ENCODE results near the gene BRCA1.
"Not testable (repeated sequence)": the region's sequence is repeated elsewhere in the genome, so short reads cannot be mapped to it uniquely, and the experiment has no call there.

BRCA1 gene

GRCh38 chr17:43133439-43133838 lies 8.3 kb upstream of the BRCA1 start:
- not testable (repeated sequence) for DNase-seq

GRCh38 chr17:43132117-43132516 lies 7.0 kb upstream of the BRCA1 start:
- DNase-seq, result no peak

GRCh38 chr17:43129671-43130010 lies 4.5 kb upstream of the BRCA1 start:
- no peak for DNase-seq

GRCh38 chr17:43127333-43127876 lies 2.2 kb upstream of the BRCA1 start:
- DNase-seq, result not testable (repeated sequence)

- DNase-seq, result no peak
These were observed 1.7 kb upstream of the BRCA1 start for GRCh38 chr17:43126911-43127290.

GRCh38 chr17:43125967-43126910 lies 1.1 kb upstream of the BRCA1 start:
- no peak for DNase-seq

- DNase-seq, result no peak
These were observed 6.2 kb downstream of the BRCA1 start for GRCh38 chr17:43118679-43119615.

- no peak for DNase-seq
These were observed 11.0 kb downstream of the BRCA1 start for GRCh38 chr17:43114151-43114552.

- DNase-seq, result no peak
These were observed 18.6 kb downstream of the BRCA1 start for GRCh38 chr17:43106552-43106951.

- no peak for DNase-seq
These were observed 20.0 kb downstream of the BRCA1 start for GRCh38 chr17:43105146-43105545.

- DNase-seq, result no peak
These were observed 20.5 kb downstream of the BRCA1 start for GRCh38 chr17:43104665-43105064.

- not testable (repeated sequence) for DNase-seq
These were observed 29.8 kb downstream of the BRCA1 start for GRCh38 chr17:43095364-43095763.

GRCh38 chr17:43094129-43094835 lies 30.9 kb downstream of the BRCA1 start:
- no peak for DNase-seq

GRCh38 chr17:43092901-43093300 lies 32.3 kb downstream of the BRCA1 start:
- no peak for DNase-seq

- no peak for DNase-seq
These were observed 35.1 kb downstream of the BRCA1 start for GRCh38 chr17:43090022-43090421.

GRCh38 chr17:43085474-43085873 lies 39.7 kb downstream of the BRCA1 start:
- no peak for DNase-seq

GRCh38 chr17:43079641-43080302 lies 45.4 kb downstream of the BRCA1 start:
- DNase-seq, result no peak

- DNase-seq, result no peak
These were observed 50.3 kb downstream of the BRCA1 start for GRCh38 chr17:43074869-43075268.

GRCh38 chr17:43070872-43071271 lies 54.3 kb downstream of the BRCA1 start:
- no peak for DNase-seq

- no peak for DNase-seq
These were observed 54.9 kb downstream of the BRCA1 start for GRCh38 chr17:43070257-43070656.

GRCh38 chr17:43069368-43069898 lies 55.7 kb downstream of the BRCA1 start:
- no peak for DNase-seq

Data from NCI-H2171 (cell line).